HG03159 (cell line): ENCODE data around the gene STK32B.

Experiments used
- ATAC-seq: cut with Tn5 transposase; IDR thresholded peaks from one replicate; pipeline ENCODE4 v1.9.1; 2021; ENCODE audit warnings: mild to moderate bottlenecking, moderate library complexity; ENCODE audit not compliant: unreplicated experiment

Gene STK32B

GRCh38 chr4:5462896-5463295 is 411.6 kb downstream of the STK32B start:
- ATAC-seq: no peak

GRCh38 chr4:5463361-5463760 is 412.1 kb downstream of the STK32B start:
- ATAC-seq: no peak

GRCh38 chr4:5463936-5464650 is 412.8 kb downstream of the STK32B start:
- no peak for ATAC-seq

GRCh38 chr4:5465529-5465928 is 414.2 kb downstream of the STK32B start:
- ATAC-seq: no peak

GRCh38 chr4:5465956-5466355 is 414.7 kb downstream of the STK32B start:
- no peak for ATAC-seq

- no peak for ATAC-seq
These were observed 415.8 kb downstream of the STK32B start for GRCh38 chr4:5467111-5467510.

- no peak for ATAC-seq
These were observed 418.0 kb downstream of the STK32B start for GRCh38 chr4:5469151-5469775.

GRCh38 chr4:5469861-5470260 is 418.6 kb downstream of the STK32B start:
- ATAC-seq: no peak

GRCh38 chr4:5470318-5471198 is 419.3 kb downstream of the STK32B start:
- ATAC-seq: no peak

- no peak for ATAC-seq
These were observed 419.9 kb downstream of the STK32B start for GRCh38 chr4:5471206-5471605.

- no peak for ATAC-seq
These were observed 420.4 kb downstream of the STK32B start for GRCh38 chr4:5471691-5472090.

- ATAC-seq: no peak
These were observed 420.9 kb downstream of the STK32B start for GRCh38 chr4:5472160-5472591.

- ATAC-seq: no peak
These were observed 421.8 kb downstream of the STK32B start for GRCh38 chr4:5473125-5473524.

GRCh38 chr4:5474756-5475155 is 423.5 kb downstream of the STK32B start:
- ATAC-seq: no peak

- ATAC-seq: no peak
These were observed 426.3 kb downstream of the STK32B start for GRCh38 chr4:5477613-5478012.

- ATAC-seq: no peak
These were observed 426.9 kb downstream of the STK32B start for GRCh38 chr4:5478169-5478568.

- no peak for ATAC-seq
These were observed 427.4 kb downstream of the STK32B start for GRCh38 chr4:5478697-5479096.

GRCh38 chr4:5479518-5480060 is 428.3 kb downstream of the STK32B start:
- no peak for ATAC-seq

GRCh38 chr4:5488413-5488812 is 437.1 kb downstream of the STK32B start:
- ATAC-seq: no peak

- ATAC-seq: no peak
These were observed 438.0 kb downstream of the STK32B start for GRCh38 chr4:5489260-5489659.

- ATAC-seq: no peak
These were observed 446.2 kb downstream of the STK32B start for GRCh38 chr4:5497489-5497888.
